ENCODE measurements around the gene TCTN1. TPM values are rescaled to one million over a fixed set of nuclear protein-coding genes. Genes with fewer than 3 reads are reported as not detected.
"Not testable (repeated sequence)": the region's sequence is repeated elsewhere in the genome, so short reads cannot be mapped to it uniquely, and the experiment has no call there.

TCTN1 gene
- total RNA-seq = 11.7 and 15.4 TPM in 2 replicates

DNA sequence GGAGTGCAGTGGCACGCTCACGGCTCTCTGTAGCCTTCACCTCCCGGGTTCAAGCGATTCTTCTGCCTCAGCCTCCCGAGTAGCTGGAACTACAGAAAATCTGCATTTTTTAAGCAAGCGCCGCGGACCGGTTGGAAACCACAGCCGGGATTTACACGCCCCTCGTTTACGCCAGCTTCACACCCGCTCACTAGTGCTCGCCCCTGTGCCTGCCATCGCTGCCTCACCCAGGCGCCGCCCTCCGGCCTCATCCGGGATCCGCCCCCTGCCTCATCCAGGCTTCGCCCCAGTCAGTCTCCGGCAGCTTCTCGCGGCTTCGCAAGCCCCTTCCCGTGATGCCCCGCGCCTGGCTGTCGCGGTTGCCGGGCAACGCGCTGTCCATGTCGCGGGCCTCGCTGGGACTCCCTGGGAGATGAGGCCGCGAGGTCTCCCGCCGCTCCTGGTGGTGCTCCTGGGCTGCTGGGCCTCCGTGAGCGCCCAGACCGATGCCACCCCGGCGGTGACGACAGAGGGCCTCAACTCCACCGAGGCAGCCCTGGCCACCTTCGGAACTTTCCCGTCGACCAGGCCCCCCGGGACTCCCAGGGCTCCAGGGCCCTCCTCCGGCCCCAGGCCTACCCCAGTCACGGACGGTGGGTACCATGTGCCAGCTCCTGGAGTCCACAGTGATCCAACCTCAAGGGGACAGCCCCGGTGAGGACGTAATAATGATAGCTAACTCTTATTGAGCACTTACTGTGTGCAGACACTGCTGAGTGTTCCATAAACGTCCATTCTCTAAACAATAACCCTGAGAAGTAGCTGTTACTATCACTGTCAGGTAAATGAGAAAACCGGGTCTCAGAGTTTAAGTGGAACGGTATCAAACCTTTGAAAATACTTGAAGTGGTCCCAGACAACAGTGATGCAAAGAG, at the start of gene TCTN1:
Gene TCTN1, plus strand, starts transcription at position 359 of the 914 bp plus-strand sequence. Its CDS starts 54 bp downstream, at position 413.
- no peaks in the 10 kb centered on the region for H3K9me3 Mint-ChIP-seq
- intact Hi-C loops (cut with micrococcal nuclease) = no loop called here
- no peaks in the 10 kb centered on the region for H3K27me3 Mint-ChIP-seq
- DNase-seq = peak; percentile 100
- peak within 1 kb of the TSS; percentile 85 for H3K4me3 Mint-ChIP-seq
- no peaks in the 10 kb centered on the region for H3K36me3 Mint-ChIP-seq (ENCODE audit: low read depth)
- peaks cover 10% of the 10 kb centered on the region for H3K4me1 Mint-ChIP-seq
- peak within 1 kb of the TSS; percentile 83 for H3K27ac Mint-ChIP-seq

DNA sequence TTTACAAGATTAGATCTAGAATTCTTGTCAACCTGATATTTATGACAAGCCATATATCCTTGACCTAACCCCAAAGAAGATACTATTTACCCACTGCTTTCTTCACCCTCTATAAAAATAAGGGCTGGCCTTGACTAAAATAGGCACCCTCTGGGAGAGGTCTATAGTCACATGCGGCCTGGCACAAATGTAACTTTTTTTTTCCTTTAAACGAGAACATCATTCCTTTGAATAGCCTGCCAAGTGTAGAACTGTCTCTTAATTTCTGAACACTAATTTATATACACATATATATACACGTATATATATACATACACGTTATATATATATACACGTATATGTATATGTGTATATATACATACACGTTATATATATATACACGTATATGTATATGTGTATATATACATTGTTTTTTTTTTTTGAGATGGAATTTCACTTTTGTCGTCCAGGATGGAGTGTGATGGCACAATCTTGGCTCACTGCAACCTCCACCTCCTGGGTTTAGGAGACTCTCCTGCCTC, 49.4 kb upstream of the TCTN1 start:
- peaks cover 58% of the 10 kb centered on the region for H3K4me1 Mint-ChIP-seq
- H3K36me3 Mint-ChIP-seq (ENCODE audit: low read depth) = peaks cover 34% of the 10 kb centered on the region
- H3K4me3 Mint-ChIP-seq = no peak overlapping the region
- no peak for DNase-seq
- H3K27me3 Mint-ChIP-seq = no peaks in the 10 kb centered on the region
- H3K27ac Mint-ChIP-seq = peak overlapping the region; percentile 80
- intact Hi-C loops (cut with micrococcal nuclease) = no loop called here
- no peaks in the 10 kb centered on the region for H3K9me3 Mint-ChIP-seq

DNA sequence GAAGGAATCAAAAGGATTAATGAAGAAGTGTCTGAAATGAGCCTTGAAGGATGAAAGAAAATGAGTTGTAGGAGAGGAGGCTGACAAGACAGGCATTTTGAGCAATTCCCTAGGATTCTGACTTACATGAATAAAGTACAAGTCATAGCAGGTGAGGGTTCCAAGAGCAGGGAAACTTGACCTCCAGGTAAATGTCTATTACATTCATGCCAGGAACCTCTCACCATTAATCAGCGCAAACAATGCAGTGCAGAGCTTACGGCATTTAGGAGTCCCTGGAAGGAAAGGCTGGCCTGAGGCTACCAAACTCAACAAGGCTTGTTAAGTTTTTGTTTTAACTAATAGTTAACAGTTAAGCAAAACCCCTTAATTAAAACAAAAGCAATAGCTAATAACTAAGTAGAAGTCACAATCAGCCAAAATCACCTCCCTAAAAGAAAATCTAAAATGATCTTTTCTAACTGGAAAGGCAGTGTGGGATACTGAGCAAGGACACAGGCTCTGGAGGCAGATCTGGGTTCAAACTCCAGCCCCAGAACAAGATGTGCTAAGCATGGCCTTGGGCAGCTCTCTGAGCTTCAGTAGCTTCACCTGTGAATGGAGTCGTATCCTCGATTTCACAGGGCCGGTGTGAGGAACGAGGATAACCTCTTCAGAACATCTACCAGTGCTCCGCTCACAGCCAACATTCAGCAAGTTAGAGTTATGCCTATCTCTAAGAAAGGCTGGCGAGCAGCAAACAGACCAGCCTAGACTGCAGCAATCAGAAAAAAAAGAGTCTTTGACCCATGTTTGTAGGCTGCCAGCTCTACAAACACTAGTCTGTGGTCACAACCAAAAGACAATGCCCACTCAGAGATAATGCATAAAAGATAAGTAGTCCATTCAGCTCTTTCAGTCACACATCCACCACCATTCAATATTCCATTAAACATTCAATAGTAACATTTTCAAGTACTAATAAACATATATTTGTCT, 47.7 kb upstream of the TCTN1 start:
- Mint-ChIP-seq H3K36me3 (ENCODE audit: low read depth) (peaks cover 33% of the 10 kb centered on the region), H3K27me3 (no peaks in the 10 kb centered on the region), H3K9me3 (peaks cover 3% of the 10 kb centered on the region), H3K4me3 (no peak overlapping the region), H3K4me1 (peaks cover 52% of the 10 kb centered on the region), H3K27ac (peak overlapping the region; percentile 8)
- no peak for DNase-seq
- intact Hi-C loops (cut with micrococcal nuclease) = no loop called here

DNA sequence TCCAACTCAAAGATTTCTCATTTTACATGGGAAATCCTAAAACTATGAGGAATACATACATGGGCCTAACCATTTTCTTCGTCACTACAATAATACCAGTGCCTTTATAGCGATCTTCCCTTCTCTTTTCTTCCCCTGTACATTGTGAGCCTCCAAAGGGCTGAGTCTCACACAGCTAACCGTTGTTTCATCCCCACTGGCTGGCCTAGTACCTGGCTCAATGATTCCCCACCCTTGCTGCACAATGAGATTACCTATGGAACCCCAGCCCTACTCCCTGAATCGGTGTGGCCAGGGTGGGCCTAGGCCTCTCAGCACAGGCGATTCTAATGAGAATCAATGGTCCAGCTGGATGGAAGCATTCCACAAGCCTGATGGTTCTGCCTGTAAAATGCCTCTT, 46.9 kb upstream of the TCTN1 start:
- Mint-ChIP-seq H3K4me1 (peaks cover 49% of the 10 kb centered on the region), H3K27ac (no peak overlapping the region), H3K27me3 (no peaks in the 10 kb centered on the region), H3K9me3 (peaks cover 9% of the 10 kb centered on the region), H3K4me3 (no peak overlapping the region), H3K36me3 (ENCODE audit: low read depth) (peaks cover 40% of the 10 kb centered on the region)
- intact Hi-C loops (cut with micrococcal nuclease) = no loop called here
- no peak for DNase-seq

DNA sequence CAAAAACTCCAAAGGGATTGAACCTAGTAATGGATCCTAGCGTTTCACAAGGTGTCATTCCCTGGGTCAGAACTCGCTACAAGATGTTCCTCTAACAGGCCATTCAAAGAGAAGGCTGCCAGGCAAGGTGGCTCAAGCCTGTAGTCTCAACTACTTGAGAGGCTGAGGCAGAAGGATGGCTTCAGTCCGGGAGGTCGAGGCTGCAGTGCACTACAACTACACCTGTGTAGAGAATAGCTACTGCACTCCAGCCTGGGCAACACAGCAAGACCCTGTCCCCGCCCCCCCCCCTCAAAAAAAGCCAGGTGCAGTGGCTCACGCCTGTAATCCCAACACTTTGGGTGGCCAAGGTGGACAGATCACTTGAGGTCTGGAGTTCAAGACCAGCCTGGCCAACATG, 45.2 kb upstream of the TCTN1 start:
- Mint-ChIP-seq H3K36me3 (ENCODE audit: low read depth) (peaks cover 48% of the 10 kb centered on the region), H3K9me3 (peaks cover 9% of the 10 kb centered on the region), H3K4me3 (no peak overlapping the region), H3K27ac (no peak overlapping the region), H3K27me3 (no peaks in the 10 kb centered on the region), H3K4me1 (peaks cover 47% of the 10 kb centered on the region)
- intact Hi-C loops (cut with micrococcal nuclease) = no loop called here
- DNase-seq = no peak

DNA sequence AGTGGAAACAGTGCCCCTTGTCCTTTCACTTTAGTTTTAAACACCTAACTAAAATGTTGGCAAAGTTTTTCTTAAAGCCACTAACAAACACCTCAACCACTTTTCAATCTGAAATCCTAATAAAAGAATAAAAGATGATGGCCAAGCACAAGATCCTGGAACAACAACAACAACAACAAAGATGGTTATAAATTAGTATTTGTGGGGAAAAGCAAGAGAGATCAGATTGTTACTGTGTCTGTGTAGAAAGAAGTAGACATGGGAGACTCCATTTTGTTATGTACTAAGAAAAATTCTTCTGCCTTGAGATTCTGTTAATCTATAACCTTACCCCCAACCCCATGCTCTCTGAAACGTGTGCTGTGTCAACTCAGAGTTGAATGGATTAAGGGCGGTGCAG, 44.1 kb upstream of the TCTN1 start:
- Mint-ChIP-seq H3K27ac (peak overlapping the region; percentile 83), H3K4me3 (peak overlapping the region; percentile 14), H3K4me1 (peaks cover 42% of the 10 kb centered on the region), H3K36me3 (ENCODE audit: low read depth) (peaks cover 46% of the 10 kb centered on the region)
- H3K27me3 Mint-ChIP-seq; intact Hi-C loops (cut with micrococcal nuclease); H3K9me3 Mint-ChIP-seq; DNase-seq: not testable (repeated sequence)

DNA sequence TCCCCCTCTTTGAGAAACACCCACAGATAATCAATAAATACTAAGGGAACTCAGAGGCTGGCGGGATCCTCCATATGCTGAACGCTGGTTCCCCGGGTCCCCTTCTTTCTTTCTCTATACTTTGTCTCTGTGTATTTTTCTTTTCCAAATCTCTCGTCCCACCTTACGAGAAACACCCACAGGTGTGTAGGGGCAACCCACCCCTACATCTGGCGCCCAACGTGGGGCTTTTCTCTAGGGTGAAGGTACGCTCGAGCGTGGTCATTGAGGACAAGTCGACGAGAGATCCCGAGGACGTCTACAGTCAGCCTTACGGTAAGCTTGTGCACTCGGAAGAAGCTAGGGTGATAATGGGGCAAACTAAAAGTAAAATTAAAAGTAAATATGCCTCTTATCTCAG, 43.1 kb upstream of the TCTN1 start:
- Mint-ChIP-seq H3K36me3 (ENCODE audit: low read depth) (peaks cover 42% of the 10 kb centered on the region), H3K4me1 (peaks cover 43% of the 10 kb centered on the region)
- intact Hi-C loops (cut with micrococcal nuclease); H3K4me3 Mint-ChIP-seq; DNase-seq; H3K27me3 Mint-ChIP-seq; H3K9me3 Mint-ChIP-seq; H3K27ac Mint-ChIP-seq: not testable (repeated sequence)

DNA sequence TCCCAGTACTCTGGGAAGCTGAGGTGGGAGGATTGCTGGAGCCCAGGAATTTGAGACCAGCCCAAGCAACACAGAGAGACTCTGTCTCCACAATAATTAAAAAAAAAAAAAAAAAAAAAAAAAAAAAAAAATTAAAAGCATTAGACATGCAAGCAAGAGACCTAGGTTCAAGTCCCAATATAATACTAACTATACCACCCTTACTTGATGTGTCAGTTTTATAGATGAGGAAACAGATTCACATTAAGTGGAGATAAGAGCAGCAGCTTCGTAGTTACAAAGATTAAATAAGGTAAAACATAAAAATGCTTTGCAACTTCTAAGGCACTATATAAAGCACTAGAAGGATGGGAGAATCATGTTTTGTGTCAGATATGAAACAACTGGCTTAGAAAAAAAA, 39.9 kb upstream of the TCTN1 start:
- peaks cover 46% of the 10 kb centered on the region for H3K4me1 Mint-ChIP-seq
- H3K4me3 Mint-ChIP-seq = no peak overlapping the region
- H3K27ac Mint-ChIP-seq = no peak overlapping the region
- peaks cover 32% of the 10 kb centered on the region for H3K36me3 Mint-ChIP-seq (ENCODE audit: low read depth)
- H3K9me3 Mint-ChIP-seq = peaks cover 9% of the 10 kb centered on the region
- no peak for DNase-seq
- intact Hi-C loops (cut with micrococcal nuclease) = no loop called here
- H3K27me3 Mint-ChIP-seq = no peaks in the 10 kb centered on the region

DNA sequence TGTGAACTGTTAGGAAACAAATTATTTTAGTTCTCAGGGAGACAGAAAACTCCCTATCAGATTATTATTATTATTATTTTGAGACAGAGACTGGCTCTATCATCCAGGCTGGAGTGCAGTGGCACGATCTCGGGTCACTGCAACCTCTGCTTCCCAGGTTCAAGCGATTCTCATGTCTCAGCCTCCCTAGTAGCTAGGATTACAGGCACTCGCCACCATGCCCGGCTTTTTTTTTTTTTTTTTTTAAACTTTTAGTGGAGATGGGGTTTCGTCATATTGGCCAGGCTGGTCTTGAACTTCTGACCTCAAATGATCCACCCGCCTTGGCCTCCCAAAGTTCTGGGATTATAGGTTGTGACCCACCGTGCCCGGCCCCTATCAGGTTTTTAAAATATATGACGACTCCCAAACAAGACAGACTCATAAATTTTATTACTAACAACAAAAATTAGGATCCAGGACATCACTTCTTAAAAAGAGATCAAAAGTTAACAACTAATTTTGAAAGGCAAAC, 39.2 kb upstream of the TCTN1 start:
- not testable (repeated sequence) for H3K4me3 Mint-ChIP-seq, DNase-seq, H3K27me3 Mint-ChIP-seq, H3K9me3 Mint-ChIP-seq, H3K27ac Mint-ChIP-seq
- Mint-ChIP-seq H3K36me3 (ENCODE audit: low read depth) (peaks cover 30% of the 10 kb centered on the region), H3K4me1 (peaks cover 49% of the 10 kb centered on the region)
- intact Hi-C loops (cut with micrococcal nuclease) = loop anchor here (5.0 kb wide), 1 partner anchor 577 kb away; the partner anchor contains the start of genes ANKRD13A and GIT2

DNA sequence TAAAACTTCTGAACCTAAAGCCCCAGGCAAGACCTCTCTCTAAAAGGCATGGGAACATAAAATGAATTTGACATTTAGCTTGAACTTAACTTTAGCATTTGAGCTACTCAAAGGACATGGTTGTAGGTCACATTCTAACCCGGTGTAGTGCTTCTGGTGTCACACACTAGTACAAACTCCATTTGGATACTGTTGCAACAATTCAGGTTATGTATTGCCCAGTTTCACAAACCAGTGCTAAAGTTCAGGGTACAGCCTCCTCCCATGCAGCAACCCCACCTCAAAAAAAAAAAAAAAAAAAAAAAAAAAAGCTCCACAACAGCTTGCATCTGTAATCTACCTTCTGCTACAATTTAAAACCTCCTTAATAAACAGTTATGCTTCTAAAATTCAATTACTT, 38.6 kb upstream of the TCTN1 start:
- peaks cover 50% of the 10 kb centered on the region for H3K4me1 Mint-ChIP-seq
- peak overlapping the region; percentile 67 for H3K27ac Mint-ChIP-seq

DNA sequence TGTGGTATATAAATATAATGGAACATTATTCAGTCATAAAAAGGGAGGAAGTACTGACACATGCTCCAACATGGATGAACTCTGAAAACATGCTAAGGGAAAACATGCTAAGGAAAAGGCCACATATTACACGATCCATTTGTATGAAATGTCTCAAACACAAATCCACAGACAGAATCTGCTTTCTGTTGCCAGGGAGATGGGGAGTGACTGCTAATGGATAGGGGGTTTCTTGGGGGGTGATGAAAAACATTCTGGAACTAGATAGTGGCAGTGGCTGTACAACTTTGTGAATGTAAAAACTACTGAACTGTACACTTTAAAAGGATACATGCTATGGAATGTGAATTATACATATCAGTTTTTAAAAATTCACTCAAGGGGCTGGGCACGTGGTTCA, 37.4 kb upstream of the TCTN1 start:
- Mint-ChIP-seq H3K36me3 (ENCODE audit: low read depth) (peaks cover 34% of the 10 kb centered on the region), H3K9me3 (peaks cover 5% of the 10 kb centered on the region), H3K4me3 (peak overlapping the region; percentile 37), H3K27me3 (no peaks in the 10 kb centered on the region), H3K4me1 (peaks cover 59% of the 10 kb centered on the region), H3K27ac (peak overlapping the region; percentile 76)
- DNase-seq = no peak
- intact Hi-C loops (cut with micrococcal nuclease) = loop anchor here (5.0 kb wide), 1 partner anchor 579 kb away; the partner anchor contains the start of genes ANKRD13A and GIT2

More for the DNA sequence above, 38.6 kb upstream of the TCTN1 start:
- no peaks in the 10 kb centered on the region for H3K27me3 Mint-ChIP-seq
- H3K36me3 Mint-ChIP-seq (ENCODE audit: low read depth) = peaks cover 32% of the 10 kb centered on the region
- no peak for DNase-seq
- intact Hi-C loops (cut with micrococcal nuclease) = loop anchor here (5.0 kb wide), 1 partner anchor 578 kb away; the partner anchor contains the start of genes ANKRD13A and GIT2
- peak overlapping the region; percentile 34 for H3K4me3 Mint-ChIP-seq
- H3K9me3 Mint-ChIP-seq = peaks cover 6% of the 10 kb centered on the region

DNA sequence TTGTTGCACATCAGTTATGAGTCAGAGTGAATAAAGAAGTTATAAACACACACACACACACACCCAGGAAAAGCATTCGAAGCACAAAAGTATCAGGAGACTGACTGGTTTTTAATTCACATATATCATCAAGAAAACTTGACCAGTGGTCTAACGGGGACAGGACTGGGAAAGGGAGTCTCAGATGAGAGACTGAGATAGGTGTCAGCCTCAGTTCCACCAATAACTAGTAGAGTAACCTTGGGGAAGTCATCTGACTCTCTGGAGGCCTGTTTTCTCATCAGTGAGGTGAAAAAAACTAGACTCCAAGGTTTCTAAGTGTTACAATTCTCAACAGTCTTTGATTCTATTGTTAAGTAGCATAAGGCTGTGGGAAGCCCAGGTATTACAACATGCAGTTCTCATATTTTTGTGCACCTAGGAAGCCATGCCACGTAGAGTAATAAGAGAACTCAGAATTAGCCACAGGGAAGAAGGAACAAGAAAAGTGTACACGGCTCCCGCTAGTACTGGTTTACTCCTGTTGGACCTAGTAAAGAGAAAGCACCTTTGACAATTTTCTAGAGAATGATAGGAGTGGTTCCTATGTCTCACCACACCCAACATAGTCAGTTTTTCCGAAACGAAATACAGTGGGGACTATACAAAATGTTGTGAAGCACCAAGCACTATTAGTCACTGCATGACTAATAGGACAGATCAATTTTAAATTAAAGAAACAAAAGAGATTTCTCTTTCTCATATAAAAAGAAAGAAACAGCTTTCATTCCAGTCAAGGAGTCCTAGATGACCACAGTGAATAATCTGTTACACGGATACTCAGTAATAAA, 35.9 kb upstream of the TCTN1 start:
- Mint-ChIP-seq H3K4me1 (peaks cover 59% of the 10 kb centered on the region), H3K36me3 (ENCODE audit: low read depth) (peaks cover 27% of the 10 kb centered on the region), H3K27ac (peak overlapping the region; percentile 97), H3K27me3 (no peaks in the 10 kb centered on the region), H3K9me3 (no peaks in the 10 kb centered on the region), H3K4me3 (peak overlapping the region; percentile 98)
- DNase-seq = peak; percentile 87
- intact Hi-C loops (cut with micrococcal nuclease) = loop anchor here (1.0 to 5.0 kb wide), 5 partner anchors 16 to 581 kb away; partner anchors contain the start of genes ANKRD13A and GIT2
